ENCODE results near the gene SAP30L.

DNA sequence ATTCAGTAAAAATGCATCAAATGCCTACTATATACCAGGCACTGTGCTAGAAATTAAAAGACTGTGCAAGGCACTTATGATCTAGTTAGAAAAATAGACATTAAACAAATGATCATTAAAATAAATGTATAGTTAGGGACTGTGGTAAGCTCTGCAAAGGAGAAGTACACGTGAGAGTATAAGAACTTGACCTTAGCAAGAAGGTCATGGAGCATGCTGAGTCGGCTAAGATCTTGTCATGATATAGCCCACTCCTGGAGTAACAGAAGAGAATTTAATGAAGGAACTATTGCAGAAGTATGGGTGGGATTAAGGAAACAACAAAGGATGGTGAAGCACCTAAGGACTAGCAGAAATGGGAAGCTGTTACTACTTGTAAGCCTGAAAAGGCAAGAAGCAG lies 23.5 kb upstream of the SAP30L start:
- TF ChIP-seq, protein P1, sequence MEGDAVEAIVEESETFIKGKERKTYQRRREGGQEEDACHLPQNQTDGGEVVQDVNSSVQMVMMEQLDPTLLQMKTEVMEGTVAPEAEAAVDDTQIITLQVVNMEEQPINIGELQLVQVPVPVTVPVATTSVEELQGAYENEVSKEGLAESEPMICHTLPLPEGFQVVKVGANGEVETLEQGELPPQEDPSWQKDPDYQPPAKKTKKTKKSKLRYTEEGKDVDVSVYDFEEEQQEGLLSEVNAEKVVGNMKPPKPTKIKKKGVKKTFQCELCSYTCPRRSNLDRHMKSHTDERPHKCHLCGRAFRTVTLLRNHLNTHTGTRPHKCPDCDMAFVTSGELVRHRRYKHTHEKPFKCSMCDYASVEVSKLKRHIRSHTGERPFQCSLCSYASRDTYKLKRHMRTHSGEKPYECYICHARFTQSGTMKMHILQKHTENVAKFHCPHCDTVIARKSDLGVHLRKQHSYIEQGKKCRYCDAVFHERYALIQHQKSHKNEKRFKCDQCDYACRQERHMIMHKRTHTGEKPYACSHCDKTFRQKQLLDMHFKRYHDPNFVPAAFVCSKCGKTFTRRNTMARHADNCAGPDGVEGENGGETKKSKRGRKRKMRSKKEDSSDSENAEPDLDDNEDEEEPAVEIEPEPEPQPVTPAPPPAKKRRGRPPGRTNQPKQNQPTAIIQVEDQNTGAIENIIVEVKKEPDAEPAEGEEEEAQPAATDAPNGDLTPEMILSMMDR (optimal IDR thresholded peaks at IDR 0.05 in 1 of 3, IDR thresholded peaks at IDR 0.05 in 1 of 3, conservative IDR thresholded peaks at IDR 0.05 in 1 of 3; ENCODE audit: extremely low read depth in 1 of 3, insufficient read depth in 2 of 3, low read length in 3 of 3) = no peak
- no peak for TF ChIP-seq EZH2 (IDR thresholded peaks at IDR 0.05; ENCODE audit: low read length)

Measured in keratinocyte (primary cell).